Natural killer cell treated with Interleukin-12 subunit alpha and Interleukin-12 subunit beta and Interleukin-15 and Interleukin-18, amount 100 ng/mL, for 72 hours (primary cell): ENCODE results near the gene CFAP61. TPM values are rescaled to one million over a fixed set of nuclear protein-coding genes. Genes with fewer than 3 reads are reported as not detected.

ENCODE experiments used
- ATAC-seq, 2 donors: fragments of 150-1000 bp; cut with Tn5 transposase in 1 of 2; sonication (Bioruptor Pico), chemical (Tn5 transposase) in 1 of 2; 2 replicates each; pipeline ENCODE4 v1.10.0; 2021
- DNase-seq: peaks from one replicate; pipeline ENCODE4 v3.0.0; 2022; ENCODE audit warnings: low spot score
- H3K27ac Mint-ChIP-seq, 2 donors: 1 replicate in 1 of 2; 2 replicates in 1 of 2; pipeline ENCODE4 v1.8.0; 2022; ENCODE audit warnings: mixed read lengths in 2 of 2, mild to moderate bottlenecking in 1 of 2, moderate library complexity in 1 of 2
- H3K27me3 Mint-ChIP-seq, 2 donors: 1 replicate in 1 of 2; 2 replicates in 1 of 2; pipeline ENCODE4 v1.8.0; 2022; ENCODE audit warnings: mixed read lengths in 2 of 2
- H3K36me3 Mint-ChIP-seq: one replicate; pipeline ENCODE4 v1.8.0; 2022; ENCODE audit warnings: mixed read lengths
- H3K4me1 Mint-ChIP-seq, 2 donors: 1 replicate in 1 of 2; 2 replicates in 1 of 2; pipeline ENCODE4 v1.8.0; 2022; ENCODE audit warnings: low read depth in 2 of 2, mixed read lengths in 2 of 2, mild to moderate bottlenecking in 1 of 2
- H3K4me3 Mint-ChIP-seq: one replicate; pipeline ENCODE4 v1.8.0; 2022; ENCODE audit warnings: mixed read lengths
- H3K9me3 Mint-ChIP-seq: 2 replicates; pipeline ENCODE4 v1.8.0; 2022; ENCODE audit warnings: mixed read lengths
- total RNA-seq, 2 donors: library from RNA; stranded (reverse); gene quantifications; one replicate each; pipeline ENCODE4 v1.2.3, GENCODE V29; 2022

Gene CFAP61
- total RNA-seq, 2 donors from 2014 or later: not detected

DNA sequence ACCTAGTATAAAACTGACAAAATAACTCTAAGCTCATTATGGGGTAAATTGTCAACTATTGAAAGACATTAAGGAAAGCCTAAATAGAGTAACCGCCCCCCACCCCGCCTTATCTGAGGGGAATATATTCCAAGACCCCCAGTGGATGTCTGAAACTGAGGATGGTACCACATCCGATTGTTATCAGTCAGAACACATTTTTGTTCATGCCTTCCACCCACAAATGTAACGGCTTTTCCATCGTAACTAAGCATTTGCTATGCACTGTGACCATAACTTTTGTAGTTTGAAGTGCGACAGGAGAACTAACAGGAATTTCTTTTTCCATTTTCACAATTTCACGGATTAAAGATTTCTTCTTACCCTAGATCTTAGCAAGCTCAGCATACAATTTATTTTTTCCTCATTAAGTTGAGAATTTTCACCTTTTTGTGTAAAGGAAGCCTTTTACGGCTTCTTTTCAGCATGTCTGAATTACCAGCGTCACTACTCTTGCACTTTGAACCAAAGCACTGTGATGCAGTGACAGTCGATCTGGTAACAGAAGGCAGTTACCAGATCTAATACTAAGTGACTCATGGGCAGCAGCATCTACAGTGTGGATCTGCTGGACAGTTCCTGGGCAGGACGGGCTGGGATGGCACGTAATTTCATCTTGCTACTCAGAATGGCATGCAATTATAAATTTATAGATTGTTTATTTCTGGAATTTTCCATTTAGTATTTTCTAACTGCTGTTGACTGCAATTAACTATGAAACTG lies 11.8 kb downstream of the CFAP61 start:
- DNase-seq (no peak), ATAC-seq (no peak)
- Mint-ChIP-seq H3K4me3 (no peak overlapping the region), H3K27me3 (peaks cover 28 to 32% of the 10 kb centered on the region in 2 donors), H3K4me1 (no peaks in the 10 kb centered on the region), H3K36me3 (no peaks in the 10 kb centered on the region), H3K27ac (no peak overlapping the region), H3K9me3 (no peaks in the 10 kb centered on the region)

DNA sequence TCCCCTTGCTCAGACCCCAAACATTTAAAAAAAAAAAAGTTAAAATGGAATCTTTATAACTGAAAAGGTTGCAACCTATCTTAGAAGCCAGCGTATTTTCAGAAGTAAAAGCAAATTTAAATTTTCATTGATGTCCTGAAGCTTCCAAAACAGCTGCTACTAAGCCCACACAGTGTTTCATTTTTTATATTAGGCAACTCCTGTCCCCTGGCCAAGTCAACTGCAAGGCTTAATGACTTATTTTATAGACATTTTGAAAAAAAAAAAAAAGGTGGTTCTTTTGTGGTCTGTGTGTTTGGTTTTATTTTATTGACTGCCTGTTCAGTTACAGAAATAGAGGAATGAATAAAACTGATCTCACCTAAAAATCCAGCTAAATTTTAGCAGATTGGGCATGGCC lies 13.0 kb downstream of the CFAP61 start:
- ATAC-seq: no peak
- no peak overlapping the region for H3K4me3 Mint-ChIP-seq
- H3K9me3 Mint-ChIP-seq: no peaks in the 10 kb centered on the region
- no peaks in the 10 kb centered on the region for H3K4me1 Mint-ChIP-seq
- H3K27me3 Mint-ChIP-seq: peaks cover 27 to 32% of the 10 kb centered on the region in 2 donors
- DNase-seq: no peak
- H3K36me3 Mint-ChIP-seq: no peaks in the 10 kb centered on the region
- no peak overlapping the region for H3K27ac Mint-ChIP-seq

DNA sequence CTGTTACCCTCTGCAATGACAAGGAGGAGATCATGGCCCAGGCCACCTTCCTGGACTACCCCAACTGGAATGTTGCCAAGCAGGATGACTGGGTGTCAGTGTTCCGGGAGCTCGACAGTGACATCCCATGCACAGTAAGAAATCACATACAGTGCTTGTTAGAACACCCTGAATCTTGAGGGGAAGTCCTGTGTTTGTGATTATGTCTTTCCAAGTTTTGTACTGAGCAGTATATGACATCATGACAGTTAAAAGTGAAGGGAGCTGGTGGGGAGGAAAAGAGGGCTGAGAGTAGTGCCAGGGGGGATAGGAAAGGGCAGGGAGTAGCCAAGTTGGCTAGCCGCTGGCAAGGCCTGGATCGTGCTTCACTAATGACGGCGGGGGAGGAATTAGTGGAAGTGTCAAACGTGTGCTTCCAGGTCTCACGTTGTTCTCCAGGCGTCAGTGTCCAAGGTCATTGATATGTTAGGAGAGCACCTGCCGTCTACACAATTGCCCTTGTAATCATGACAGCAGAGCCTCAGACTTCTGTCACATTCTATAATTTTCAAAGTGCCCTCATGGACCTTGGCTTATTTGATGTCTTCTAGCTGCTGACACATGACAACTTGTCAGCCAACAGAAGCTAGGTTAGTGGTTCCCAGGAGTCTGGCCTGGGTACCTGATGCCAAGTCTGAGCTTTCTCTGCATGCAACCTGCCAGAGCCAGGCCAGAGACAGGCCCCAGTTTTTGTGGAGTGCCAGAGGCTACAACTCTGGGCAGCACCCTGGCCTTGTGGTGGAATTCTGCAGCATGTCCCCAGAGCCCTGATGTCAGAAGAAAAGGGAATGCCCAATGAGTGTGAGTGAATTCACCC lies 18.8 kb downstream of the CFAP61 start:
- Mint-ChIP-seq H3K9me3 (no peaks in the 10 kb centered on the region), H3K4me3 (no peak overlapping the region), H3K27ac (no peak overlapping the region), H3K36me3 (no peaks in the 10 kb centered on the region), H3K27me3 (peaks cover 0 to 15% of the 10 kb centered on the region in 2 donors), H3K4me1 (no peaks in the 10 kb centered on the region)
- ATAC-seq (no peak), DNase-seq (no peak)

DNA sequence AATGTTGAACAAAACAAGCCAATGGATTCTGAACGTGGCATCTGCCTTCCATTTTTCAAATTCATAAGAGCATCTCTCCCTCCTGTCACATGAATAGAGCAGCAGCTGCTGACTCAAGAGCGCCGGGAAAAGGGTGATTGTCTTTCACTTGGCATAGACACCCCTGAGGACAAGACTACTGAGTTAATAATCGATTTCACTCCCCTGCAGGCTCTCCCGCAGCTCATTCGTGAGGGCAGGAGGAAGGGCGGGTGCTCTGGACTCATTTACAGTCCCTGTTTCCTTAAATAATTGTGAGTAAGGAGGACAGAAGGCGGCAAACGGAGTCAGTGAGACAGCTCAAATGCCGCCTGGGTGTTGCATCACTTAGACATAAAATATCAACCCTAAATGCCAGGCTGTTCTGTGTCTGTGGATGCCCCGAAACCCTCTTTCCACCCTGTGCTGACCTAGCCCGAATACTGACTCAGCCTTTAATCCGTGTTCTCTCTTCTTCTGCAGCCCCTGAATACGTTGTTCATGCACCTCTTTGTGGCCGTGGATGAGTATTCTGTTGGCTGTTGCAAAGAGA lies 21.6 kb downstream of the CFAP61 start:
- H3K27me3 Mint-ChIP-seq: peaks cover 19 to 24% of the 10 kb centered on the region in 2 donors
- no peaks in the 10 kb centered on the region for H3K9me3 Mint-ChIP-seq

DNA sequence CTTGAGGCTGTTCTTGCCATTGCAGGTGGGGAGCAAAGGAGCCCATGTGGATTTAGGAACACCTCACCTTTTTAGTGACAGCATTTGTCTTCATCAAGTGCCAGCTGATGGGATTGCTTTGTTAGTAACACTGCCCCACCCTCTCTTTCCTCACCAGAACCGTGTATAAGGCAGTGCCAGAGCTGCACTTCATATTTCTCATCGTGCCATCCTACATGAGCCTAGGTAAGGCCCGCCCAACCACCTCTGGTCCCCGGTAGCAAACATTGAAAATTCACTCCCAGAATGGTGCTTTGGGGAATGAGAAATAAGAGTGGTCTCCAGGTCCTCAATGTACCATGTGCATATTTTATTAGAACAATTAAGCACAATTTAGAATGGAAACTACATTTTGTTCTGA lies 22.7 kb downstream of the CFAP61 start:
- Mint-ChIP-seq H3K4me1 (no peaks in the 10 kb centered on the region), H3K4me3 (no peak overlapping the region), H3K27ac (no peak overlapping the region), H3K36me3 (no peaks in the 10 kb centered on the region), H3K9me3 (no peaks in the 10 kb centered on the region), H3K27me3 (peaks cover 23% of the 10 kb centered on the region in 2 donors)
- no peak for ATAC-seq
- DNase-seq: no peak

More for the DNA sequence above, 21.6 kb downstream of the CFAP61 start:
- ATAC-seq (no peak), DNase-seq (no peak)
- H3K4me3 Mint-ChIP-seq: no peak overlapping the region
- no peaks in the 10 kb centered on the region for H3K36me3 Mint-ChIP-seq
- H3K27ac Mint-ChIP-seq: no peak overlapping the region
- no peaks in the 10 kb centered on the region for H3K4me1 Mint-ChIP-seq

DNA sequence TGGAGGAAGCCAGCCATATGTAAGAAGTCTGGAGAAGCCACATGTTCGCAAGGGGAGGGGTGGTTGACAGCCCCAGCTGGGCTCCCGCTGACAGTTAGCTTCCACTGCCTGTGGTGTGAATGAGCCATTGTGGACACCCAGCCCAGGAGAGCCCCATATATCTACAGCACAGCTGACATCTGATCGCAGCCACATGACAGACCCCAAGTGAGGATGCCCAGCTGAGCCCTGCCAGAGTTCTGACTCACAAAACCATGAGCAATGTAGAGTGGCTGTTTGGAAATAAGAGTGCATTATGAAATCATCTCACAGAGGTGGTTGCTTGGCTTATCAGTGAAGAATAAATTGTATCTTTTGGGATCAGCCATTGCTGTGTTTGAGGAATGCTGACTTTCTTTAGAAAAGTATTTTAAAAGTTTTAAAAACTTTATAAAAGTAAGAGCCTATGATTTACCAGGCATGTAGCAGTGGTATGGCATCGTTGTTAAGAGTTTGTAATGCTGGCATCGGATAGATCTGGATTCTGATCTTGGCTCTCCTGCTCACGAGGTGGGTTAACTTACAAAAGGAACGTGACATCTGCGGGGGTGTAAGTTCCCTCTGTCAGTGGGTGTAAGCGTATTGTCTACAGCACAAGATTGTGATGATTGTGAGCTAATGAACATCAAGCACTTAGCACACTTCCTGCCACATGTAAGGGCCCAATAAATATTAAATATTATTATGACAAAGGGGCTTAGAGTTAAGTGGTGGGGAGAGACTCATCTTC lies 24.1 kb downstream of the CFAP61 start:
- no peak overlapping the region for H3K4me3 Mint-ChIP-seq
- H3K27me3 Mint-ChIP-seq: peaks cover 20 to 23% of the 10 kb centered on the region in 2 donors
- DNase-seq (no peak), ATAC-seq (peak; percentile 52 to 62)
- H3K36me3 Mint-ChIP-seq: no peaks in the 10 kb centered on the region
- H3K4me1 Mint-ChIP-seq: no peaks in the 10 kb centered on the region
- no peak overlapping the region for H3K27ac Mint-ChIP-seq
- H3K9me3 Mint-ChIP-seq: no peaks in the 10 kb centered on the region

DNA sequence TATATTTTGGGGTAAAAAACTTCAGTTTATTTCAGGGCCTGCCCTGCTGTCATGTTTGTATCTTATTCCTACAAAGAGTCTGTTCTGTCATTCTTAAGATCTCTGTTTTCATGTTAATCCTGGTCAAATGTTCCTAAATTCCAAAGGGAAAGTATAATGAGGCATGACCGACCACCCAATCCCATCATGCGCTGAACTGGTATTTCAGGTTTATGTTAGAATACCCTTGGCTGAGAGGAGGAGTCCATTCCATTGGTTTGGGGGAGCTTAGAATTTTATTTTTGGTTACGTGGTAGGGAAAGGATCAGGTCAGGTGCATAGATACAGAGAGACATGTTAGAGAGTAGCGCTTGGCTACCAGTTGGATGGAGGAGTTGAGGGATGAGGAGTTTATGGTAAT lies 25.7 kb downstream of the CFAP61 start:
- H3K36me3 Mint-ChIP-seq: no peaks in the 10 kb centered on the region
- H3K4me1 Mint-ChIP-seq: no peaks in the 10 kb centered on the region
- no peaks in the 10 kb centered on the region for H3K9me3 Mint-ChIP-seq

DNA sequence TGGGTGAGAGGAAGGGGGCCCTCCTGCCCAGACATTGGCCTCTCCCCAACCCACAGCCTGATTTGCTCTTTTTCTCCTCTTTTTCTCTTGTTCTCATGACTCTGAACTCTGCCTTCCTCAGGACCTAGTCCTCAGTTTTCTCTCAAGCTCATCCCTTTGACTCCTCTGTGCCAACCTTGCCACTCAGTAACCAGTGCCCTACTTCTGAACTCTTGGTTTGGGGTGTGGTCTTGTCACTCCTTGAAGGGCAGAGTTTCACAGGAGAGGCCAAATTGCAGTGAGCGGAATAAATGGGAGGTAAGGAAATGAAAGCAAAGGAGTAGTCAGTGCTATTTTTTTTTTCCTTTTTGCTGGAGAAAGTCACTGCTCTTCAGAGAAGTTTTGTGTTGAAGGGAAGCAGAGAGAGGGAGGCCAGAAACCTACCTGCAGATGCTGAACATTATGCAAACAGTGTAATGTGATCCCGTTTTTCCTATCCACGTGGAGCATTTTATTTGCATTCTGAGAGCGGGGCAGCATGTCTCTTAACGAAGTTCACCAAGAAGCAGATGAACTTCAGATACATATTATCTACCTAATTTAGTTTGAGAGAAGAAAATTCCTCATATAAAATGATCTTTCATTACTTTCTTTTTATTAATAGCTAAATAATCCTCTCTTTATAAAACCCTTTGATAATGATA lies 26.9 kb downstream of the CFAP61 start:
- DNase-seq (no peak), ATAC-seq (no peak)
- Mint-ChIP-seq H3K4me3 (no peak overlapping the region), H3K9me3 (no peaks in the 10 kb centered on the region), H3K36me3 (no peaks in the 10 kb centered on the region), H3K27me3 (peaks cover 19 to 23% of the 10 kb centered on the region in 2 donors), H3K27ac (no peak overlapping the region), H3K4me1 (peaks cover 0 to 2% of the 10 kb centered on the region in 2 donors)

More for the DNA sequence above, 25.7 kb downstream of the CFAP61 start:
- DNase-seq: no peak
- no peak overlapping the region for H3K4me3 Mint-ChIP-seq
- no peak for ATAC-seq
- no peak overlapping the region for H3K27ac Mint-ChIP-seq
- peaks cover 22 to 23% of the 10 kb centered on the region in 2 donors for H3K27me3 Mint-ChIP-seq

DNA sequence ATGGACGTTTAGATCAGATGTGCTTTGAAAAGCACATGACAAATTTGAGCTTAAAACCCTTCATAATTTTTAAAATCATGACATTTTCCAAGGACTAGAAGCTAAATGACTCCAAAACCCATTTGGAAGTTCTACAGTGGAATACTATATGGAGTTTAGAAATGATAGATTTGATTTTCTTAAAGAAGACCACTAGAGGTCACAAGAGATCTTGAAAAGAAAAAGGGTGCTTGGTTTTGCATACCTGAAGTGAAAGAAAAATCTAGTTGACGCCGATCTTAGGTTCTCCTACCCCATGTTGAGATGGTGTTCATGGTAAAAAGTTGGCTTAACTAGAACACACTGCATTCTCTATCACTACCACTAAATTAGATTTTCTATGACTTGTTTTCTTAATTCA lies 31.5 kb downstream of the CFAP61 start:
- H3K4me3 Mint-ChIP-seq: no peak overlapping the region

DNA sequence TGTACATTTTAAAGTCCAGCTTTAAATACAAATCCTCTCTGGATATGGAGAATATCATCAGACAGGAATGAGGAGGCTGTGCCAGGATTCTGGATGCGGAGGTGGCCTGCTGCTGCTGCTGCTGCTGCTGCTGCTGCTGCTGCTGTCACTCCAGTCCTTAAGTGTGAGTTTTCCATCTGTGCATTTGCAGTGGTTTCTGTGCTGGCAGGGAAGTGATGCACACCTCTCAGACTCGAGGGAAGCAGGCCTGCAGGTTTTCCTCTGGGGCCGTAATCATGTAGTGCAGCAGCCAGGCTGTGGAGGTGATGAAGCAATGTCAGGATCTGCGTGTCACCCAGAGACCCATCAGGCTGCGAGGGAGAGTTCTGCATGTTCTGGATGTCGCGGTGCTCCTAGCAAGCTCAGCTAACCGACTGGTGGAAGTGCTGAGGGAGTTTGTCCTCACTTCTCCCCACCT lies 32.0 kb downstream of the CFAP61 start:
- no peak overlapping the region for H3K27ac Mint-ChIP-seq
- H3K4me1 Mint-ChIP-seq: peaks cover 0 to 2% of the 10 kb centered on the region in 2 donors
- DNase-seq: no peak
- no peak overlapping the region for H3K4me3 Mint-ChIP-seq
- H3K9me3 Mint-ChIP-seq: no peaks in the 10 kb centered on the region
- ATAC-seq: no peak
- H3K36me3 Mint-ChIP-seq: no peaks in the 10 kb centered on the region
- H3K27me3 Mint-ChIP-seq: peaks cover under 1 to 4% of the 10 kb centered on the region in 2 donors

More for the DNA sequence above, 31.5 kb downstream of the CFAP61 start:
- Mint-ChIP-seq H3K9me3 (no peaks in the 10 kb centered on the region), H3K4me1 (peaks cover 0 to 2% of the 10 kb centered on the region in 2 donors), H3K27ac (no peak overlapping the region), H3K27me3 (peaks cover 5 to 7% of the 10 kb centered on the region in 2 donors), H3K36me3 (no peaks in the 10 kb centered on the region)
- DNase-seq: no peak
- ATAC-seq: no peak

DNA sequence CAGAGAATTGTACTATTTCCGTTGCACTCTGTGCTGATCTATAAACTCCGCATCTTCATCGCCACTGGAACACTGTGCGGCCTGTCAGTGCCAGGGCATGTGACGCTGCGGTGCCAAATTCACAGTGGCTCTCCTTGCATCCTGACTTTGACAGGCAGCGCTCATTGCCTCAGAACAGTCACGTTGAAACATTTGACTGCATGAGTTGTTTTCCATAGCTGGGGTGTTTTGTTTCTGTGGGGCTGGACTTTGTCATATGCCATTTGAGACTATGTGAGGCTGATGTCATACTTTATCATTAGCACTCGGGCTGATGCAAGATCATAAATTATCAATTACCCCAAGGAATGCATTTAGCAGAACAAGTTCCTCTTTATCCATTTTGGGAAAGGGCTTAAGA lies 32.7 kb downstream of the CFAP61 start:
- no peaks in the 10 kb centered on the region for H3K9me3 Mint-ChIP-seq
- H3K27me3 Mint-ChIP-seq: peaks cover 0 to 4% of the 10 kb centered on the region in 2 donors
- peaks cover 0 to 2% of the 10 kb centered on the region in 2 donors for H3K4me1 Mint-ChIP-seq
- DNase-seq: no peak
- H3K36me3 Mint-ChIP-seq: no peaks in the 10 kb centered on the region
- ATAC-seq: no peak
- H3K4me3 Mint-ChIP-seq: no peak overlapping the region
- H3K27ac Mint-ChIP-seq: no peak overlapping the region

DNA sequence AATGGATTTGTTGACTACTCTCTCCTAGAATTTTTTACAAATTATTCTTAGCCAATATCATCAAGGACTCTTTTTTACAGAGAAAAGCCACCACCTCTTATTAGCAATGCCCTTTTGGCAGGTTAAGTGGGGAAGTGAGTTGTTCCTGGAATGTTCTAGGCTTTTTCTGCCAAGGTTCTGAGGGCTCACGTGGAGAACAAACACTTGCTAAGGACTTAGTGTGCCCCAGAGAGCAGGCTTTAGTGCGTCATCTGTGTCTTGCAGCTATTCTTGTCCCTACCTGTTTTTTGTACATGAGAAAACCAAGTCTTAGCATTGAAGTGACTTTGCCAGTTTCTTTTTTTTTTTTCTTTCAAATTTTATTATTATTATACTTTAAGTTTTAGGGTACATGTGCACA lies 33.5 kb downstream of the CFAP61 start:
- peaks cover 0 to 2% of the 10 kb centered on the region in 2 donors for H3K4me1 Mint-ChIP-seq
- no peaks in the 10 kb centered on the region for H3K36me3 Mint-ChIP-seq
- no peaks in the 10 kb centered on the region for H3K9me3 Mint-ChIP-seq
- H3K4me3 Mint-ChIP-seq: no peak overlapping the region
- no peak overlapping the region for H3K27ac Mint-ChIP-seq
- peaks cover 0 to 4% of the 10 kb centered on the region in 2 donors for H3K27me3 Mint-ChIP-seq
- DNase-seq: no peak
- no peak for ATAC-seq

DNA sequence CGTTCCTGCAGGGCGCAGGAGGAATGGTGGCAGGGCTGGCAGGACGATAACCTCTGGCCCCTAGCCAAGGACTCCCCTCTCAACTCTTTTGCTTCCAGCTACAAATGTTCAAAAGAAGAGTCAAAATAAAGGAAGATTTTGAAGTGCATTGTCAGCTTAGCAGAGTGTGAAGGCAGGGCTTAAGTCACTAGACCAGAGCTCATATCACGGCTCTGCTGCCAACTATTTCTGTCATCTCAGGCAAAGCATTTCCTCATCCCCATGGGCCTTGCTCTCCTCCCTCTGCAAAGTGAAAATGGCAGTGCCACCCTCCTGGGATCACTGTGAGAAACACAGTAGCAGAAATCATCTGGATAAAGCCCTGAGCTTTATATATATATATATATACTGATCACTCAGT lies 36.7 kb downstream of the CFAP61 start:
- Mint-ChIP-seq H3K36me3 (no peaks in the 10 kb centered on the region), H3K4me1 (peaks cover 0 to under 1% of the 10 kb centered on the region in 2 donors), H3K9me3 (no peaks in the 10 kb centered on the region), H3K4me3 (no peak overlapping the region), H3K27me3 (no peaks in the 10 kb centered on the region), H3K27ac (no peak overlapping the region)
- ATAC-seq (no peak), DNase-seq (no peak)
